Memory B cell (primary cell): ENCODE data around the gene CARD16.

Experiments used
- ATAC-seq: fragments of 150-1000 bp; cut with Tn5 transposase; 2 replicates; pipeline ENCODE4 v1.10.0; 2021; ENCODE audit warnings: low read depth, mild to moderate bottlenecking, moderate library complexity
- DNase-seq, 2 donors: peaks; one replicate each; pipeline ENCODE4 v3.0.0; 2022; ENCODE audit warnings: low spot score in 2 of 2
- H3K27ac Mint-ChIP-seq: one replicate; pipeline ENCODE4 v1.8.0; 2022; ENCODE audit warnings: mild to moderate bottlenecking, moderate library complexity, mixed read lengths
- H3K27me3 Mint-ChIP-seq: one replicate; pipeline ENCODE4 v1.8.0; 2022; ENCODE audit warnings: mixed read lengths
- H3K36me3 Mint-ChIP-seq: one replicate; pipeline ENCODE4 v1.8.0; 2022; ENCODE audit warnings: mild to moderate bottlenecking, mixed read lengths
- H3K4me1 Mint-ChIP-seq: one replicate; pipeline ENCODE4 v1.8.0; 2022; ENCODE audit warnings: mixed read lengths
- H3K4me3 Mint-ChIP-seq: one replicate; pipeline ENCODE4 v1.8.0; 2022; ENCODE audit warnings: mild to moderate bottlenecking, moderate library complexity, mixed read lengths
- H3K9me3 Mint-ChIP-seq: one replicate; pipeline ENCODE4 v1.8.0; 2022; ENCODE audit warnings: mixed read lengths

The CARD16 gene

DNA sequence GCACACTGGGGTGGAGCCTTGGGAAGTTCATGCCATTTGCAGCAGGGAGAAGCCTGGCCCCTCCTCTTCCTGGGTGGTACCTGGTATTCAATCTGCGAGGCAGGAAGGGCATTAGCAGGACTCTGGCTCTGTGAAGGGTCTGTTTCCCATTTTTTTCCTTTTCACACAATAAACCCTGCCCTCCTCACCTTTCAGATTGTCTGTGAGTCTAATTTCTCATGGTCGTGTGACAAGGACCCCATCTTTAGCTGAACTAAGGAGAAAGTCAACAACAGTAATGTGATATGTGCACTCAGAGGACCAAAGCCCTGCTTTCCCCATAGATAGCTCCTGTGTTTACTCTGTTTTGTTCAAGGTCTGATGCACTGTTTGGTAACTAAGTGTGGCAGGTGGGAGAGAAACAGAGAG lies 50.1 kb downstream of the CARD16 start:
- H3K4me3 Mint-ChIP-seq = no peak overlapping the region
- H3K27me3 Mint-ChIP-seq = no peaks in the 10 kb centered on the region
- H3K4me1 Mint-ChIP-seq = peaks cover 5% of the 10 kb centered on the region
- no peaks in the 10 kb centered on the region for H3K36me3 Mint-ChIP-seq
- no peaks in the 10 kb centered on the region for H3K9me3 Mint-ChIP-seq
- no peak overlapping the region for H3K27ac Mint-ChIP-seq
- ATAC-seq (no peak), DNase-seq (no peak)

- ATAC-seq = no peak
- no peak overlapping the region for H3K27ac Mint-ChIP-seq
These were observed 52.4 kb downstream of the CARD16 start for GRCh38 chr11:104992781-104993180.

DNA sequence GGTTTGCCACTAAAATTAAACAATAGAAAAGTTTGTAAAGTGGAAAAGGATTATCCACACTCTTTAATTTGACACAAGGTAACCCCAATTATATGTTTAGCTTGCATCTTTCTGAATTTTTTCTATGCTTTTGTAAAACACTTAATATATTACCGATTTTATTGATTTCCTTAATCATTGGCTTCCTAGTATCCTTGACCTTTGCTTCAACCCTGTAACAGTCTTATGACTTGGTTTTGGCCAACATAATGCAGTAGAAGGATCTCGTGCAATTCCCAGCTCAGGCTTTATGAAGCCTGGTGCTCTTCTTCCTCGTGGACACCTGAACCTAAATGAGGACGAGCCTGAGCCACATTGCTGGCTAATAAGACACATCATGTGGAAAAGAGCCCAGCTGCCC lies 53.1 kb downstream of the CARD16 start:
- Mint-ChIP-seq H3K27ac (no peak overlapping the region), H3K36me3 (no peaks in the 10 kb centered on the region), H3K9me3 (peaks cover 2% of the 10 kb centered on the region), H3K4me3 (no peak overlapping the region), H3K27me3 (no peaks in the 10 kb centered on the region), H3K4me1 (peaks cover 5% of the 10 kb centered on the region)
- ATAC-seq (no peak), DNase-seq (no peak)

More at GRCh38 chr11:104992781-104993180, 52.4 kb downstream of the CARD16 start:
- Mint-ChIP-seq H3K4me1 (peaks cover 5% of the 10 kb centered on the region), H3K9me3 (no peaks in the 10 kb centered on the region), H3K27me3 (no peaks in the 10 kb centered on the region), H3K4me3 (no peak overlapping the region), H3K36me3 (no peaks in the 10 kb centered on the region)
- DNase-seq = no peak
